Inflammatory macrophage (primary cell): Measurements from ENCODE around the gene MAP3K9.

Source experiments
- DNase-seq, 2 donors: peaks; one replicate each; pipeline ENCODE4 v3.0.0-alpha.2; 2020 to 2022

The MAP3K9 gene

DNA sequence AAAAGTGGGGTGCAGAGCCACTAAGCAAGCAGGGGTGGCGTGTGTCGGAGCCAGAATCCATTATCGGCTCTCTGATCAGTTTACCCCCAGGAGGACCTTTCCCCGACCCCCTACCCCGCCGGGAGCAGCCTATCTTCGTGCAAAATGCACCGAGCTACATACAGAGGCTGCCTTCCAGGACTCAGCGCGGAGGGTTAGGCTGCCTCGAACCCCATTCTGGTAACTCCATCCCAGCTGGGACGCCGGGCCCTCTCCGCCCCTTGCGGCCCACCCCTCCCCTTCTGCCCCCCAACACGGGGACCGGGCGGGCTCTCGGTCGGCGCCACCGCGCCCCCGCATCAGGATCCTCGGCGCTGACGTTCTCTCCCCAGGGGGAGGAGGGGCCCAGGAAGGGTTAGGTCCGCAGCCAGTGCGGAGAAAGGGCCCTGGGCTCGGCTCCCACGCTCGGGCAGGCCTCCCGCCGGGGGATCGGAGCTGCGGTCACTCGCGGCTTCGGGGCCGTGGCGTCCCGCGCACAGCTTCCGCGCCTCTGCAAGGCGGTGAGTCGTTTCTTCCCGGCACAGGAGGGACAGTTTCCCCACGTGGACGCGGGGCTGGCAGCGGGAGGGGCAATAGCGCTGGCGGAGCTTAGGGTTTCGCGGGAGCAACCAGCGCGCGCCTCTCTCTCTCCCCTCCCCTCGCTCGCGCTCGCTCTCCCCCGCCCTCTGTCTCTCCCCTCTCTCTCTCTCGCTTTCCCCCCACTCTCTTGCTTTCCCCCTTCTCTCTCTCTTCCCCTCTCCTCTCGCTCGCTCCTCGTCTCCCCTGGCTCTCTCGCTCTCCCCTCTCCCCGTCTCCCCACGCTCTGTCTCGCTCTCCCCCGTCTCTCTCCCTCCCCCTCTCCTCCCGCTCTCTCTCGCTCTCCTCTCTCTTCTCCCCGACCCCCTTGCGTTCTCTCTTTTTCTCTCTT lies 12.5 kb upstream of the MAP3K9 start:
- DNase-seq: peak; percentile 27 to 41

DNA sequence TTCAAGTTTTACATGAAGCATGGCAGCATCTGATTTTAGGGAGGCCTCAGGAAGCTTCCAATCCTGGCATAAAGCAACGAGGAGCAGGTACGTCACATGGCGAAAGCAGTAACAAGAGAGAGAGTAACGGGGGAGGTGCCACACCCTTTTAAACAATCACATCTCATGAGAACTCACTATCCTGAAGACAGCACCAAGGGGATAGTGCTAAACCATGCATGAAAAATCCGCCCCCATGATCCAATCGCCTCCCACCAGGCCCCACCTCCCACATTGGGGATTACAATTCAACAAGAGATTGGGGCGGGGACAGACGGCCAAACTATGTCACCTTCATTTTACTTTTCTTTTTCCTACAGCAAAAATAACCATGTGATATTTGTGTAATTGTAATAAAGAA lies 7.2 kb upstream of the MAP3K9 start:
- no peak for DNase-seq

DNA sequence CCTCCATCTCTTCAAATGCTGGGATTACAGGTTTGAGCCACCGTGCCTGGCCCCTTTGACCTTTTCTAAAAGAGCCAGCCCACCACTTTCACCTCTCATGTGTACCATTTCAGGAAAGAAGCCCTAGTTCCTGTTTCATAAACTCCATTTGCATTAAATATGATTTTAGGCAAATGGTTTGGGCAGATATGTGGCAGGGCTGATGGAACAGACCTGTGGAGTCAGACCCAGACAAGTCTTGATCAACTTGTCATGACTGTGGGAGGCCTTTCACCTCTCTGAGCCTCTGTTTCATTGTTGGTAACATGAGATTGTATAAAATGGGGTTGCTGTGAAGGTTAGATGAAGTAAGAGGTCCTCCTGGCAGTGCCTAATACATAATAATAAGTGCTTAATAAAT lies 5.2 kb upstream of the MAP3K9 start:
- no peak for DNase-seq

DNA sequence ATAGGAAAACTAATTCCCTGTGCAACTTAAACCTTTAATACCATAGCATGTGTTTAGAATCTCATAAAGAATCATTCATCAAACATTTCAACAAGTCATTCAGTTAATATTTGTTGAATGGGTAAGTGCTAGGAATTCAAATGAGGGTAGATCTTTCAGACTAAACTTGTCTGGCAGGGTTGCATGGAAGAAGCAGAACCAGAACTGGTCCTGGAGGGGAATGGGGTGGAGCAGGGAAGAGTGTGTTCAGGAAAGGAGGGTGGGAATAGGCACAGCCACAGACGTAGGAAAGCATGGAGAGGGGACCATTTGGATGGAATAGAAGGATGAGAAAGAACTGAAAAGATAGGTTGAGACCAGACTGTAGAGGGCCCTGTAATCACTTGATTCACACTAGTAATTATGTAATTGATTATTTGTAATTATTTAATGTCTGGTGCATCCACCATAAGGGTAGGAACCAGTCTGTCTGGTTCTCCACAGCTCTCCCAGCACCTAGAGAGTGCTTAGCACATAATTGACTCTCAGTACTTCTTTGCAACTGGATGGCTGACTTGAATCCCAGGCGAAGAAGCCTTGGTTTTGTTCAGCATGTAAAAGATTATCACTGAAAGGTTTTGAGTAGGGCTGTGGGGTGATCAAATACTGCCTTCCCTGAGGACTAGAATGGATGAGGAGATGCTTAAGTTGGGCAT lies 3.0 kb upstream of the MAP3K9 start:
- DNase-seq: no peak

DNA sequence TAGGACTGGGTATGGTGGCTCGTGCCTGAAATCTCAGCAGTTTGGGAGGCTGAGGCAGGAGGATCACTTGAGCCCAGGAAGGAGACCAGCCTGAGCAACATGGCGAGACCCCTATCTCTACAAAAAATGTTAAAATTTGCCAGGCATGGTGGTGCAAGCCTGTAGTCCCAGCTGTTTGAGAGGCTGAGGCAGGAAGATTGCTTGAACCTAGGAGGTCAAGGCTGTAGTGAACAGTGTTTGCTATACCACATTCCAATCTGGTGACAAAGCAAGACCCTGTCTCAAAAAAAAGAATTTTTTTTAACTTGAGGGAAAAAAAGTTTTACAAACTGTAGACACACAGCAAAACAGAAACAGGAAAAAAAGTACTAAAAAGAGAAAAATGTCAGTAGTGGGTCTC lies 2.3 kb upstream of the MAP3K9 start:
- DNase-seq: no peak

DNA sequence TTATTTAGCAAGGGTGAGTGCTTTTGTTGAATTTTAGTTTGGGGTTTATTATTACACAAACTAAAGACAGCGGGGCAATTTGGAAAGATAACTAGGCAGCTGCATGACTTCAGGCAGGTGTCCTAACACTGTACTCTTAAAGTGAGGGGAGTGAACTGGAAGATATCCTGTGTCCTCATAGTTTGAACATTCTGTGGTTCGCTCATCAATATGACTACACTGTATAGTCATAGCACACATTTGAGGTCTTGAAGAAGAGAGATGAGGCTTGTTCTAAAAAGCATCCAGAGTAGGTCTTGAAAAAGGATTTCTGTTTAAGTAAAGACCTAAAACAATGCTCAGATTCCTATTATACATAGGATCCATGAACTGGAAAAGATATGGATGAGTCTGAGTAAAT lies 1.7 kb upstream of the MAP3K9 start:
- DNase-seq: no peak

DNA sequence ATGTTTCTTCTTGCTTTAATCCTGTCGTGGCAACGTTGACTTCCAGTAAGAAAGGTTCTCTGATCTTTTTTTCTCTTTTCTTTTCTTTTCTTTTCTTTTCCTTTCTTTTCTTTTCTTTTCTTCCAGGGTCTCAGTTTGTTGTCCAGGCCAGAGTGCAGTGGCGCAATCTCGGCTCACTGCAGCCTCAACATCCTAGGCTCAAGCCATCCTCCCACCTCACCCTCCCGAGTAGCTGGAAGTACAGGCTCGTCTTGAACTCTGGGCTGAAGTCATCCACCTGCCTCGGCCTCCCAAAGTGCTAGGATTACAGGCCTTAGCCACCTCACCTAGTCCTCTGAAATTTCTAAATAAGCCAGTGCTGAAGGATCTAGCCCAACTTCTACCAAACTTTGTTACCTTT lies 1.3 kb upstream of the MAP3K9 start:
- DNase-seq: no peak

DNA sequence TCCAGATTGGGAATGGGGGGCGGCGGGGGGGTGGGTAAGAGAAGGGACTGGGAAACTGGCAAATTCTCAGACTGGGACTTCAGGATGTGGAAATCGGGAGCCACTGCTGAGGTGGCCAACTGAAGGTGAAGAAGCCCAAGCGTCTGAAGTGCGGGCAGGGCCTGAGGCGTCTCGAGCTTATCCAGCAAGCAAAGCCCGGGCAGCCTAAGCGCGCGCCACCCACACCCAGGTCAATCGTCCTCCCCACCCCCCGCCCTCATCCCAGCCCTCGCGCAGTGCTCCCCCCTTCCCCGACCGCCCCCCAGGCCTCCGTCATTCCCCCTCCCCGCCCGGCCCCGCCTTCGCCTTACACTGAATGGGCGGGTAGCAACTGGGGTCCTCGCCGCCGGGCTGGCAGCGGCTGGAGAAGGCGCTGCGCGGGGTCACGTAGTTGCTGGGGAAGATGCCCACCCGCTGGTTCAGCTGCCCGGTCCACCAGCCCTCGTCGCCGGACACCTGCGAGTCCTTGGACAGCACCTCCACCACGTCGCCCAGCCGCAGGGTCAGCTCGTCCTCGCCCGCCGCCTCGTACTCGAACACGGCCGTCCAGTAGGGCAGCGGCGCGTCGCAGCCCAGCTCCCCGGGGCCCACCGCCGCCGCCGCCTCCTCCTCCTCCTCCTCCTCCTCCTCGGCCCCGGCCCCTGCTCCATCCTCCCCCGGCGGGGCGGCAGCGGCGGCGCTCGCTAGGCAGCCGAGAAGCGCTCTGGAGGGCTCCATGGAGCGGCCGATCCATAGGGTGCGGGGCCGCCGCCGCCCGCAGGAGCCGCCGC lies 693 bp downstream of the MAP3K9 start:
- DNase-seq: no peak

DNA sequence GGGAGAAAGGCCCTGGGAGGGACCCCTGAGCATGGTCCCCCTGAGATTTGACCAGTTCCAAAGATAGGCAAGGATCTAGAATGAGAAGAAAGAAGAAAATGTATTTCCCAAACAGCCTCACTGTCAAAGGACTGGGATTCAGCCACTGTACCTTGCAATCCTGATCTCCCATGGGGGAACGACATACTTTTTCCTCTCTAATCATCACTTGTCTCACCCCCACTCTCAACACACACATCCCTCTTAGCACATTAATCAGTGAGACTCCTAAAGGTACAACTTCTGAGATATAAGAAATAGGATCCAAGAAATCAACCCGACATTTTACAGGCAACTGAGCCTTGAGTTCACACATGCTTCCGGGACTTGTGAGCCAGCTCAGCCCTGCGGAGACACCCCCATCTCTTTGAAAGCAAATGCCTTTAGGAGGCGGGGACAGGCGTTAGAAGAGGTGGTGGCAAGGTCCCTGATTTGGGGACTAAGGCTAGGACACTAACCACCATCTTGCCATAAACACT lies 1.4 kb downstream of the MAP3K9 start:
- no peak for DNase-seq

DNA sequence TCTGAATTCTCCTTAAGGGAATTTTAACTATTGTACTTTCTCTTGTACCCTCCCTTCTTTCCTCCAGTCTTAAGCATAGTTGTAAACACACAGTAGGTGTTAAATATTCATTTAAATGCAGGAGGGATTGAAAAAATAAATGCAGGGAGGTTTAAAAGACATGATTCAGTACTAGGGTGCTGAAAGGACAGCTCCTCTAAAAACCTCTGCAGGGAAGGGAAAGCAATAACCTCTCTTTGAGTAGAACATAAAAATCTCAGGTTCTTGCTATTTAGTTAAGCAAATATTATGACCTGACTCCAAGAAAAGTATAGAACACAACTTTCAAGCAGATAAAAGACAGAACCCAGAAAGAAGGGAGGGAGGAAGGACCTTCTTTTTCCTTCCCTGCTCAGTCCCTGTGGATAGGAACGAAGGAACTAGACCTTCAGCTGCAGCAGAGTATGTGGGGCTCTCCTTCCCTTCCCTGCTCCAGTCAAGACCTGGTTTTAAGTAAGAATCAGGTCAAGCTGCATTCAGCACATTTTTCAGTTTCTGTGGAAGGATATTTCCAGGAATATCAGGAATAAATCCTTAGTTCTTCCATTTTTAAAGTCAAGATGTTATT lies 4.7 kb downstream of the MAP3K9 start:
- no peak for DNase-seq

DNA sequence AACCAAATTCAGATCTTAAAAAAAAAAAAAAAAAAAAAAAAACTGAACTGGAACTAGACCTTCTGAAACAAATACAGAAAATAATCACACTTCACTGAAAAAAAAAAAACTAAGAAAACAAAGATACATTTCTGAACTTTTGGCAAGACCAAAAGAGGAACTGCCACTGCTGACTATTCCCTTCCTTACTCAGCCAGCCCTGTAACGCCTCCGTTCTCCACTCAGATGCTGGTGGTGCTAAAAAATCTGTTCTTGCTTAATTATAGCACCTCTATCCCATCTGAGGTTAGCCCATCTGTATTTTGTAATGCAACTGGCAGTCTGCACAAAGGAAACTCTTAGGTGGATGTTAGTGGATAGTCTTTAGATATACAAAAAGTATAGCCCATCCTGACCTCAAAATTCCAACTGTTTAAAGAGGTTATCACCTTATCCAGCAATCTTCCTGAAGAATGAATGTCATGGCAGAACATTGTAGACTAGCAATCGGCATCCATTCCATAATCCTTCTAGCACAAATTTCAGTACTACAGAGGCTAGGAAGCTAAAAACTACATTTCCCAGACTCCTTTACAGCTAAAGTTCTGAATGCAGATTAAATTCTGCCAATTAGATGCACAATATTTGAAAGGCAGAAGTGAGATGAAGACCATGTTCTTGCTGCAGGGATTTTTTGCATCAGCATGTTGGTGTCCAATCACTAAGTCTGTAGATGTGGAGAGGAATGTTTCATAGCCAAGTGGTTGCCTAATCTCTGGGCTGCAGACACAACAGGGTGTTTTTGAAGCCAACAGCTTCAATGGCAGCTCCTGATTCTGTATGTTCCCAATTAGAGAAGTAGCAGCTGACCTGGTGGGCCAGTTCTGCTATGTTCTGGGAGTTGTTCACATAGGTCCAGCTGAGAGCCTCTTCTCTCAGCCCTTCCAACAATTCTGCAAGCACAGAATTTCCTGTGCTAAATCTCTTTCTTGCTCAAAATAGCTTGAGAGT lies 5.7 kb downstream of the MAP3K9 start:
- DNase-seq: peak; percentile 78 to 80

DNA sequence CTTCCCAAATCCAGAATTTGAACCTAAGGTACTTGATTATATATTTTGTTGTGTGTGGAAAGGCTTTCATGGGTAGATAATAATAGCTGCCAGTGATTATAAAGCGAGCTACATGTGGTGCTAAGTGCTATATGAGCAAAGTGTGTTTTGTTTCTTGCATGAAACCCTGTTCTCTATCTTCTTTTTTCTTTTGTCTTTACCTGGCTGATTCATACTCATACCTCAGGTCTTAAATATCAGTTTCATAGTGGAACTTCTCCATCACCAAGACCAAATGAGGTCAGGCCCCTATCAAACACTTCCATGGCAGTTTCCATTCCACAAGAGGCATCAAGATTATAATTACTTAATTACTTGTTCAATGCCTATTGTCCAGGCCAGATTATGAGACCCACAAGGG lies 6.9 kb downstream of the MAP3K9 start:
- DNase-seq: no peak

DNA sequence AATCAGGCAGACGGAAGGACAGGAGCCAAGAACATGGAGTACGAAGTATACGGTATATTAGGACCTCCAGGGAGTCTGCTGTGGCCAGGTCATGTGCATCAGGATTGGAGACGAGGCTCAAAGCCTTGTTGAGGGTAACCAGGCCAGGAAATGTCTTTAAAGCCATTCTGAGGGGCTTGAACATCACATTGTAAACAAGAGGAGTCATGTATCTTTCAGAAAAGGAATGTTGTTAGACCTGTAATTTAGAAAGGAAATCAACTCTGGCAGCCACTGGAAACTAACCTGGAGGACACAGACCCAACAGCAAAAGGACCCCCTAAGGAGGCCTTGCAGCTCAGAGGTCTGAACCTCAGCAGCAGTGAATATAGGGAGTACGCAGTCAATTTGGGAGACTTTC lies 7.5 kb downstream of the MAP3K9 start:
- DNase-seq: no peak

DNA sequence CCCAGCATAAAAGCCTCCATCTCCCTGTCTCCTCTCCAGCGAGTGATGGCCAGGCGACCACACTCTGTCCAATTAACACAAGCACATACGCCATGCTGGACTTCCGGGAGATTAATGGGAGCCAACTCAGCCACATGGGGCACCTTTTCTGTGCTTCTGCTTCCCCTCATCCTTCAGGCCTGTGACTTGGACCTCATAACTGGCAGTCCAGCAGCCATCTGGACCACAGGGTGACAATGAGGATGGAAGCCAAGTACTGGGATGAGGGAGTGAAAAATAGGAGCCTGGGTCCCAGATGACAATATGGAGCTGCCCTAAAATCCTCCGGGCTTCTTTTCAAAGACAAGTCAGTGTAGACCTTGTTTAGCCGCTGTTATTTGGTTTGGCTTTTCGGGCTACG lies 12.8 kb downstream of the MAP3K9 start:
- DNase-seq: no peak

DNA sequence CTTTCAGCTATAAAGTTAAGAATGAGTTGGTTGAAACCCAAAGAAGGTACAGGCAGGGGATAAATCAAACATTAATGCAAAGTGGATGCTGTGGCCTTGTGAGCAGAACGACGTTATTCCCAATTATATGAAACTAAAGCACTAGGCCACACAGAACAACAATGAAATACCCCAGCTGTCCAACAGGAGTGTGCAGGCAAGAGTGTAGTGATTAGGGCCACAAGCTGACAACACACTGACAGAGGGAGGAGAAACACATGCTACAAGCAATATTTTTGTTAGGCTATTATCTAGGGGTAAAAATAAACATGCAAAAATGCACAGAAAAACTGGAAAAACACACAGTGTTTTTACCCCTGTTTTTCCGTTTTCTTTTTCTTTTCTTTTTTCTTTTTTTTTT lies 15.0 kb downstream of the MAP3K9 start:
- no peak for DNase-seq

DNA sequence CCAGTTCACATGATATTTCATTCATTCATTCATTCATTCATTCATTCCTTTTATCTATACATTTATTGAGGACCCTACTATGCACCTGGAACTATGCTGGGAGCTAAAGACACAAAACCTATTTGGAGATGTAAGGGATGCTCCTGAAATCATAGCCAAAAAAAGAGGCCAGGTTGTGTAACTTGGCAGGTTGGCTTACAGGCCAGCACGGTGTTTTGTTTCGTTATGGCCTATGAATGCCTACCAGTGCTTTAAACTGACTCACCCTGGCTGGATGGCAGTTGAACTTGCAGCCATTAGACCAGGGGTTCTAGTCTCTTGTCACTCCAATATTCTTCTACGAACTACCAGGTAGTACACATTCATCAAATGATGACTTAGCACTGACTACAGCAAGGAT lies 15.7 kb downstream of the MAP3K9 start:
- no peak for DNase-seq

DNA sequence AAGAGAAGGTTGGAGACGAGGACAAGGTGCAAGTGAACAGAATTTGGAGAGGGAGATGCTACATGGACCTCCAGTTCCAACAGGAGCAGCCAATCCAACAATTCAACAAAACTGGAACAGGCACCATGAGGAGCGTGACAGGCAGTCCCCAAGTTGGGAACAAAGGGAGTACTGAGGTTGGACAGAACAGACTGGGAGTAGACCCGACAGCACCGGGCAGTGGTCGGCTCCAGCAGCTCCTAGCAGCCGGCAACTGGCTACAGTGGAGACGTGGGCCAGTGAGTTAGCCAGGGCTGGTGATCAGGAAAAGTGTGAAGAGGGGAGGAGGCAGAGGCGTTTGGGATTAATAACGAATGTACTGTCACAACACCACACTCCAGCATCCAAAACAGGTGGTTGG lies 16.4 kb downstream of the MAP3K9 start:
- DNase-seq: no peak

DNA sequence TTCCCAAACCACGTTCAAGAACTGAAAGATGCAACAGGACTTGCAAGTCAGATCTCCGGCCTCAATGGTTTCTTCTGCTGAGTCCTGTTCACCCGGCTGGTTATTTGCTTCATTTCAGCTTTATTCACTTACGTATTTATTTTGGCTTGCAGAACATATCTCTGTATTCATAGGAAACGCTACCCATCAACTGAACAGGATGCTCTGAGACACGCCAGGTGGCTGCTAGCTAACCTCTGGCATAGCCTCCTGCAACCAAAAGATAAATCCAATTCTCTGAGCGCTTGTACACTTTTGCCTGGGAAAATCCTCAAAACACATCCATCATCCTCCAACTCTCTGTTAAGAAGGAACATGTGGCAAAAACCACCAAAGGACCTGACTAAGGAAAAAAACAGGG lies 17.3 kb downstream of the MAP3K9 start:
- DNase-seq: no peak

DNA sequence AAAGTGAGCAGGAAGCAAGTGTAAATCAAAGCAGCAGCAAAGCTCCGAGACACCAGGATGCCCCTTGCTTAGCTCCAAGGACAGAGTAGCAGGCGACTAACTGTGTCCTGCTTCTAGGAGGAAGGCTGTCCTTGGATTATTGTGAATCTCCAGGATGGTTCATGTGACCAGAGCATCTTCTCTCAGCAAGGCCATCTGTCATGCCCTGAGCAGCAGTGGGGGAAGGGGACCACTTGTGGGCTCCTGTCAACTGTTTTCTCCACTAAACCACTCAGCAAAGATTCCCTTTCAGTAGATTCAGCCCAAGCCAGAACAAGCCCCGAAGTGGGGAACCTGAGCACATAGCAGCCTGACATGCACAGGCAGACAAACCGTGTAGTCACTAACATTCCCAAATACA lies 19.4 kb downstream of the MAP3K9 start:
- no peak for DNase-seq

DNA sequence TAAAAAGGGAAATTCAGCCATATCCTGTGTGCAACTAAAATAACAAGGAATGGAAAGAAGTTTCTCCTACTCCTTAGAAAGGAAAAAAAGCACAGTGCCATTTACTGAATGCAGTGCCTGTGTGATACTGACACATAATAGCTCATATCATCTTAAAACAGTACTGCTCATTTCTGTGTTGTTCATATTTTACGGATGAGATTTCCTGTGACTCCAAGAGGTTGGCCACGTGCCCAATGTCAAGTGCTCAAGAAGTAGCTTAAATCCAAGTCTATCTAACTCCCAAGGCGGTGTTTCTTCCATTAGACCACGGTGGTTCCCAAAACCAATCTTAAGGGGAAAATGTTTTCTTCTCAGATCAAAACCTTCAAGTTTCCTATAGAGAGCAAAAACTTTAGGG lies 20.0 kb downstream of the MAP3K9 start:
- no peak for DNase-seq

DNA sequence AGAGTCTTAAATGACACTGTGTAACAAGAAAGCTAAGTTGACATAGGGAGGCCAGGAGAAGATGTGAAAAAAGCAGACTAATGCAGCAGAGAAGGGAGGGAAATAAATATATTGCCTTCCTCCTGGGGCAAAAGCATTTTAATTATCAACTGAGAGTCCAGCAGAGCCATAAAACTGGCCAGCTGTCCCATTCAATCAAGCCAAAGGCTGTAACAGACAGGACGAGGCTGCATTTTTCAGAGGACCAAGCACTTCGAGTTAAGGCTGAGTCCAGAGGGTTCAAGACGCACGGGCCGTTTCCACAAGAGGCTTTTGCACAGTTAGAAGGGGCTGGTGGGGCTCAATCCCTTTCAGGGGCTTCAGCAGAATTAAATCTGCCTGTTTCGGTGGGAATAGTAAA lies 20.4 kb downstream of the MAP3K9 start:
- no peak for DNase-seq
